ENCODE results near the gene FBLIM1.

- TF ChIP-seq, protein P1, sequence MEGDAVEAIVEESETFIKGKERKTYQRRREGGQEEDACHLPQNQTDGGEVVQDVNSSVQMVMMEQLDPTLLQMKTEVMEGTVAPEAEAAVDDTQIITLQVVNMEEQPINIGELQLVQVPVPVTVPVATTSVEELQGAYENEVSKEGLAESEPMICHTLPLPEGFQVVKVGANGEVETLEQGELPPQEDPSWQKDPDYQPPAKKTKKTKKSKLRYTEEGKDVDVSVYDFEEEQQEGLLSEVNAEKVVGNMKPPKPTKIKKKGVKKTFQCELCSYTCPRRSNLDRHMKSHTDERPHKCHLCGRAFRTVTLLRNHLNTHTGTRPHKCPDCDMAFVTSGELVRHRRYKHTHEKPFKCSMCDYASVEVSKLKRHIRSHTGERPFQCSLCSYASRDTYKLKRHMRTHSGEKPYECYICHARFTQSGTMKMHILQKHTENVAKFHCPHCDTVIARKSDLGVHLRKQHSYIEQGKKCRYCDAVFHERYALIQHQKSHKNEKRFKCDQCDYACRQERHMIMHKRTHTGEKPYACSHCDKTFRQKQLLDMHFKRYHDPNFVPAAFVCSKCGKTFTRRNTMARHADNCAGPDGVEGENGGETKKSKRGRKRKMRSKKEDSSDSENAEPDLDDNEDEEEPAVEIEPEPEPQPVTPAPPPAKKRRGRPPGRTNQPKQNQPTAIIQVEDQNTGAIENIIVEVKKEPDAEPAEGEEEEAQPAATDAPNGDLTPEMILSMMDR (IDR thresholded peaks at IDR 0.05; ENCODE audit: insufficient read depth, low read length, poor library complexity, severe bottlenecking), result no peak
- no peak for TF ChIP-seq EZH2phosphoT487 (conservative IDR thresholded peaks at IDR 0.05; ENCODE audit: low read length)
Observed at GRCh38 chr1:15744122-15744679, 14.4 kb upstream of the FBLIM1 start.

All from SU-DHL-6 (cell line).